Ovary (tissue), 9 donors: ENCODE measurements around the gene PLEKHA6. TPM values are rescaled to one million over a fixed set of nuclear protein-coding genes. Genes with fewer than 3 reads are reported as not detected.

Experiments
- DNase-seq, 5 donors: peaks; one replicate each; pipeline ENCODE4 v3.0.0-alpha.2; 2019 to 2020
- H3K27ac ChIP-seq, 2 donors: fragments of 200-600 bp; one replicate each; pipeline versions ENCODE4 v1.5.1 to v1.8.0; 2019 to 2022
- H3K27me3 ChIP-seq: fragments of 200-600 bp; one replicate; pipeline ENCODE4 v1.8.0; 2022
- H3K36me3 ChIP-seq: fragments of 200-600 bp; sonication (generic); one replicate; pipeline ENCODE4 v1.5.1; 2019
- H3K4me1 ChIP-seq: one replicate; pipeline ENCODE4 v1.8.1; 2013; ENCODE audit warnings: mild to moderate bottlenecking, moderate library complexity; ENCODE audit not compliant: insufficient read depth
- H3K4me3 ChIP-seq: fragments of 200-600 bp; sonication (generic); one replicate; pipeline ENCODE4 v1.5.1; 2017
- H3K9me3 ChIP-seq, 2 donors: fragments of 200-600 bp in 1 of 2; sonication (generic) in 1 of 2; one replicate each; pipeline versions ENCODE4 v1.5.1 to v1.8.1; 2013 to 2019; ENCODE audit warnings: mild to moderate bottlenecking in 1 of 2, moderate library complexity in 1 of 2
- CTCF ChIP-seq, 3 donors: fragments of 450-650 bp in 2 of 3; fragments of 200-600 bp in 1 of 3; IDR thresholded peaks; one replicate each; pipeline versions ENCODE4 v1.5.1 to v1.8.0; 2016 to 2022; ENCODE audit warnings: antibody characterized with exemption in 3 of 3, mild to moderate bottlenecking in 1 of 3
- EP300 ChIP-seq: sonication (generic); formaldehyde crosslinking; IDR thresholded peaks from one replicate; pipeline ENCODE4 v1.6.1; 2017; ENCODE audit warnings: antibody characterized with exemption
- POLR2A ChIP-seq: fragments of 450-650 bp; IDR thresholded peaks from one replicate; pipeline ENCODE4 v1.6.1; 2017; ENCODE audit warnings: antibody characterized with exemption, mild to moderate bottlenecking, moderate library complexity
- WGBS, 3 donors: extraction: QIAGEN DNeasy Blood & Tissue Kit in 1 of 3; methylation state at CpG; one replicate each; pipeline versions ENCODE4 v1.1.5 to v1.1.7; 2013 to 2017; 5-methylcytosine and 5-hydroxymethylcytosine counted together
- intact Hi-C, 4 donors: fragments of 100-400 bp; cut with DNase I; formaldehyde crosslinking; loops; one replicate each; pipeline versions ENCODE4 v1.11.0 to v1.15.1; 2022 to 2023
- polyA plus RNA-seq, 2 donors: library from polyadenylated mRNA; stranded (reverse); fragments of 200-250 nt in 1 of 2; fragments of 350-450 nt in 1 of 2; fragmentation: Illumina TruSeq in 1 of 2; extraction: RNeasy Lipid Tissue Mini Kit (QIAGEN cat#74804) in 1 of 2; gene quantifications; one replicate each; pipeline ENCODE4 v1.2.3, GENCODE V29; 2013 to 2014
- total RNA-seq, 7 donors: library from RNA; depleted of rRNA in 2 of 7; stranded (reverse); fragments of >200 nt in 2 of 7; fragmentation: NEBNext Ultra II Directional in 3 of 7; extraction: Animal tissue kit (Norgen Biotek cat#: 25700) in 3 of 7; gene quantifications; one replicate each; pipeline versions ENCODE4 v1.1.0 to v1.2.4, GENCODE V29; 2016 to 2023
- donor health status: DM: no; HTN: no; CAD: no; lungs with moderate emphysema.
- donor health status: DM: no; HTN: no; CAD: no.
- donor health status: Bipolar disorder and iron deficiency.
- donor health status: DM: yes; HTN: yes; CAD: no.
- donor health status: DM: no; HTN: no; CAD: no.
- donor health status: DM: yes; HTN: yes; CAD: no.

PLEKHA6 gene
- total and polyA plus RNA-seq, 9 donors, result 2.3 to 20.5 (median 6.6) TPM

DNA sequence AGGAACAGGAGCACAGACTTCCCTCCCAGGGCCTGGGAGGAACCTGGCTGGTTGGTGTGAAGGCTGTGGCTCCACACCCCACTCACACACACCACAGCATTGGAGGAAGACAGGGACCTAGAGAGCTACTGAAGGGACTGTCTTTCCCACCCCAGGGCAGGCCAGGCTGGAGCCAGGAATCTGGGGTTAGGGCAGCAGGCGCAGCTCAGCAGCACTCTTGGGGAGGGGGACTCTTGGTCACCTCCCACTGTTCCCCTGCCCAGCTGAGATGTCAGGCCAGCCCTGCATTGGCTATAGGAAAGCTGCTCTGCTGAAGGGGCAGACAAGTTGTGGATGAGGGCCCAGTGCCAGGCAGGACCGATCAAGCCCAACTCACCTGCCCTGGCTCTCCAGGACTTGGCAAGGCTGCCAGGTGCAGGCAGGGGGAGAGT is 1.6 kb upstream of the PLEKHA6 start:
- Histone ChIP-seq H3K4me1 (peaks cover 2% of the 10 kb centered on the region), H3K27me3 (no peaks in the 10 kb centered on the region), H3K9me3 (no peaks in the 10 kb centered on the region), H3K4me3 (no peak overlapping the region), H3K36me3 (no peaks in the 10 kb centered on the region), H3K27ac (no peak overlapping the region)
- TF ChIP-seq CTCF (IDR thresholded peaks at IDR 0.05), result no peak
- TF ChIP-seq EP300, result no peak
- no peak for TF ChIP-seq POLR2A
- 80 to 94% (median 91%) methylated on average over 2 of the region's 2 CpGs for WGBS, 3 donors
- intact Hi-C loops, result loop anchor here (5.0 to 10.0 kb wide), 4 partner anchors 104 to 497 kb away; partner anchors contain the start of genes SNRPE (in 2 of the 4) and GOLT1A (in 1 of the 4)
- DNase-seq, result no peak

DNA sequence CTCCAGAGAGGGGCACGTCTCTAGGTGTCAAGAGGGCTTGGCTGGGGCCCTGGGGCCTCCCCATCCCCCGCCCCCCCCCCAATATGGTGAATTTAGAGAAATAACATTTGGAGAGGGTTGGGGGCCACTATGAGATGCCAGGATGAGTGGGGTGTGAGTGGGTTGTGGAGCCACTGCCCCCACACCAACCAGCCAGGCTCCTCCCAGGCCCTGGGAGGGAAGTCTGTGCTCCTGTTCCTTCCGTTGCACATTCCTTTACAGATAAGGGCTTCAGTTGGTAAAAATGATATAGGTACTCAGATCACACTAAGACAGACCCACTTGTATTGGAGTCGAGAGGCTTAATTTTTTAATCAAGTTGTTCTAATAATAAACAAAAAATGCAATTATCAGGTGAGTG is 585 bp upstream of the PLEKHA6 start:
- no peak overlapping the region for H3K27ac ChIP-seq
- TF ChIP-seq POLR2A (no peak), CTCF (IDR thresholded peaks at IDR 0.05) (peak in 1 of 3 donors; percentile 7), EP300 (no peak)
- 43 to 70% (median 54%) methylated on average over 4 of the region's 4 CpGs for WGBS, 3 donors
- no peak for DNase-seq
- peaks cover 2% of the 10 kb centered on the region for H3K4me1 ChIP-seq
- H3K27me3 ChIP-seq, result no peaks in the 10 kb centered on the region
- H3K9me3 ChIP-seq, result no peaks in the 10 kb centered on the region
- H3K36me3 ChIP-seq, result no peaks in the 10 kb centered on the region
- H3K4me3 ChIP-seq, result no peak overlapping the region
- intact Hi-C loops, result loop anchor here (5.0 to 10.0 kb wide), 4 partner anchors 103 to 496 kb away; partner anchors contain the start of genes SNRPE (in 2 of the 4) and GOLT1A (in 1 of the 4)

DNA sequence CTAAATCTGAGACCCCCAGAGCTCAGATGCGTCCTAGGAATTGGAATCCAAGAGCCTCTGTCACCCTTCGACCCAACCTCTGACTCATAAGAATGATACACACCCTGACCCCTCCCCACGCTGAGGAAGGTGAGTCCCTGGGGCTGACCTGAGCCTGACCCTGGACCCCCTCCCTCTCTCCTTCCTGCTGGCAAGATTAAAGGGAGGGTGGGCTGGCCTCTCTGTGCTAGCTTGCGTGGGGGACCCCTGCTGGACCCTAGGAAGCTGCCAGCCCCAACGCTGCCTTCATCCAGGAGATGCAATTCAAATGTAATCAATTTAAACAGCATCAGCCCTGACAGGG is 627 bp downstream of the PLEKHA6 start:
- no peaks in the 10 kb centered on the region for H3K27me3 ChIP-seq
- no peak for TF ChIP-seq POLR2A
- TF ChIP-seq EP300, result no peak
- no peak for TF ChIP-seq CTCF (IDR thresholded peaks at IDR 0.05)
- DNase-seq, result no peak
- WGBS, 3 donors, result 37 to 47% (median 42%) methylated on average over 5 of the region's 5 CpGs
- H3K36me3 ChIP-seq, result no peaks in the 10 kb centered on the region
- H3K4me1 ChIP-seq, result peaks cover 2% of the 10 kb centered on the region
- H3K27ac ChIP-seq, result no peak overlapping the region
- no peak overlapping the region for H3K4me3 ChIP-seq
- H3K9me3 ChIP-seq, result no peaks in the 10 kb centered on the region
- intact Hi-C loops, result no loop called here

- Histone ChIP-seq H3K4me3 (no peak overlapping the region), H3K27ac (no peak overlapping the region), H3K36me3 (no peaks in the 10 kb centered on the region), H3K9me3 (no peaks in the 10 kb centered on the region), H3K27me3 (no peaks in the 10 kb centered on the region), H3K4me1 (peaks cover 2% of the 10 kb centered on the region)
- intact Hi-C loops, result no loop called here
- DNase-seq, result no peak
- TF ChIP-seq EP300, result no peak
- no peak for TF ChIP-seq POLR2A
- TF ChIP-seq CTCF (IDR thresholded peaks at IDR 0.05), result no peak
- WGBS, 3 donors, result 45 to 56% (median 49%) methylated on average over 5 of the region's 5 CpGs
Observed at GRCh38 chr1:204358605-204359004, 1.1 kb downstream of the PLEKHA6 start.
